ENCODE results near the gene RPS6KA5.
"Not testable (repeated sequence)": the region's sequence is repeated elsewhere in the genome, so short reads cannot be mapped to it uniquely, and the experiment has no call there.

Gene RPS6KA5

DNA sequence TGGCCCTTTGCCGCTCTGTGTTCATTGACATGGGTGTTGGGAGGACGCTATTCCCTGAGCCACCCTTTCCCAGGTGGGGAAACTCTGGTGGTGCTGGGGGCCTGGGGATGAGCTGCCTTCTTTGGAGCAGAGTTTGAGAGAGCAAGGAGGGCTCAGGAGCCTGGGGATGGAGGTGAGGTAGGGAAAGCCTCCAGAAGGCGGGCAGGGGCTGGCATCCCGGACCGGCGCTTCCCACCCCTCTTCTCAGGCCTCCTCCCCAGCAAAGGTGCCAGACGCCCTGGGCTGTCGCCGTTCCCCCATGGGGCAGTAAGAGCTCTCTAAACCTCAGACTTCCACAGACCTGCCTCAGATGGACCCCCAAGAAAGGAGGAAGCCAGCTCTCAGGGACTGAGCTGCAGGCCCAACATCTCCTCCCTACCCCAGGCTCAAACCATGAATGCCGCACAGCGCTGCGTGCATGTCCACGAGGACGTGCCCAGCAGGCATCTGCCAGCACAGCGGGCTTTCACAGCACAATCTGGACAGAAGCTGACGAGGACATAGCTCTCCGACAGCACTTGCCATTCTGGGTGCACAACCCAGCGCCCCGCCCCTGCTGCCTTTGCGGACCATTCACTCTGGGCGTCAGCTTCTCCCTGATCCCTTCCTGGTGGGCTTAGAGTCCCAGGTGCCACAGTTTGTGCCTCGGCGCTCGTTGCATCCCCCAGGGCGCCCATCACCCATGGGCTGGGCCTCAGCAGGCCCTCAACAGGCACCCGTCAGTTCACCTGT is 229.3 kb downstream of the RPS6KA5 start:
- DNase-seq (ENCODE audit: low read depth), result no peak

GRCh38 chr14:90829677-90830076 is 230.8 kb downstream of the RPS6KA5 start:
- no peak for DNase-seq (ENCODE audit: low read depth)

DNA sequence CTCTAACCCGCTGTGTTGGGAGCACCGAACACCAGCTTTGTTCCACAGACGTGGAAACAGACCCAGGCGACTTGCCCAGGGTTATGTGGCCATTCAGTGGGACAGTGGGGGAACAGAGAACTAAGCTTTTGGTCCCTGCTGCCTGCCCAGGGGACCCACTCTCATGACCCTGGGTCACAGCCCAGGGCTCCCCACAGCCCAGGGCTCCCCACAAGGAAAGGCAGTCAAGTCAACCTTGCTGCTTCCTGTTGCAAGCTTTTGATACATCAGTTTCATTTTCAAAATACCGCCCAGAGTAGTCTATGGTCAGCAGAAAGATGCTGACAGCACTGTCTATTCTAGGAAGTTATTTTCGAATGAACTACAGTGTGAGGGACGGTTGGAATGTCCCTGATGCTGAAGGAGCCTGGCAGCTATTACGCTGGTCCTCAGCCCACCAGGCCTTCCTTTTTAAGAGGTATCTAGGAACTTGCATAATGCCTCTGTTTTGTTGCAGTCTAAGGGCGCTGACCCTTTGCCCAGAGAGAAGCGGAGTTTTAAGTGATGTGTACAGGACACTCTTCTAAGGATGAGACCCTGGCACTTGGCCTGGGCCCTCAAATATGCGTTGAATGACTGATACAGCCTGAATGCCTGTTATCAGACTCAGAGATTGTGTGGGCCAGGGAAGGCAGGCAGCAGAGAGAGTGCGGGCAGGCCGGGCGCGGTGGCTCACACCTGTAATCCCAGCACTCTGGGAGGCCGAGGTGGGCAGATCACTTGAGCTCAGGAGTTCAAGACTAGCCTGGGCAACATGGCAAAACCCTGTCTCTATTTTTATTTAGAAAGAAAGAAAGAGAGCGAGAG is 231.6 kb downstream of the RPS6KA5 start:
- no peak for DNase-seq (ENCODE audit: low read depth)

DNA sequence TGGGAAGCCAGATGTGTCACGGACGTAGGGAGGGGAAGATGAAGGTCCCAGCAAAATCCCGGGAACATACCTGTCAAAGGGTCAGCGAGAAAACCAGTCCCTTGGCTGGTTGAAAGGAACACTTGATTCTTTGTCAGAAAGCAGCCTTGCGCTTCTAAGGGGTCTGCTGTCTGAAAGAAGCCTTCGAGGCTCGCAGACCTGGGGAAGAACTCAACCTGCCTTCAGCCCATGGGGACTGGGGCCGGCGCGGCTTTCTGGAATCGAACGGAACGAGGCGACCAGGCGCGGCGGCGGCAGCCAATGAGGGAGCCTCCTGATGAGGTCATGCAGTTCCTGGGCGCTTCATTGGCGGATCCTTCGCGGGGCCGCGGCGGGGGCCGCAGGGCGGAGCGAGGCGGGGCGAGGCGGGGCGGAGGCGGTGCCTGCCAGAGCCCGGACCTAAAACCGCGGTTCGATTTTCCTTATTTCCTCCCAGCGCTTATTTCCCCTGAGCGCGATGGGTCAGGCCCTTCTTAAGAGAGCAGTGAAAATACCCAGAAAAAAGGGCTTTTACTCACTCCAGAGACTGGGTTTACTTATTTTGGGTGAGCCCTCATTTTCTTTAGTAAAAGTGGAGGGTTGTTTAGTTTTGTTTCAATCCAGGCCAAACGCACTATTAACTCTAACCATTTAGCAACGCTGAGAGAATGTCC is 232.4 kb downstream of the RPS6KA5 start:
- DNase-seq (ENCODE audit: low read depth), result peak; percentile 81

GRCh38 chr14:90823542-90823941 is 236.9 kb downstream of the RPS6KA5 start:
- not testable (repeated sequence) for DNase-seq (ENCODE audit: low read depth)

GRCh38 chr14:90820958-90821357 is 239.5 kb downstream of the RPS6KA5 start:
- DNase-seq (ENCODE audit: low read depth), result peak; percentile 56

DNA sequence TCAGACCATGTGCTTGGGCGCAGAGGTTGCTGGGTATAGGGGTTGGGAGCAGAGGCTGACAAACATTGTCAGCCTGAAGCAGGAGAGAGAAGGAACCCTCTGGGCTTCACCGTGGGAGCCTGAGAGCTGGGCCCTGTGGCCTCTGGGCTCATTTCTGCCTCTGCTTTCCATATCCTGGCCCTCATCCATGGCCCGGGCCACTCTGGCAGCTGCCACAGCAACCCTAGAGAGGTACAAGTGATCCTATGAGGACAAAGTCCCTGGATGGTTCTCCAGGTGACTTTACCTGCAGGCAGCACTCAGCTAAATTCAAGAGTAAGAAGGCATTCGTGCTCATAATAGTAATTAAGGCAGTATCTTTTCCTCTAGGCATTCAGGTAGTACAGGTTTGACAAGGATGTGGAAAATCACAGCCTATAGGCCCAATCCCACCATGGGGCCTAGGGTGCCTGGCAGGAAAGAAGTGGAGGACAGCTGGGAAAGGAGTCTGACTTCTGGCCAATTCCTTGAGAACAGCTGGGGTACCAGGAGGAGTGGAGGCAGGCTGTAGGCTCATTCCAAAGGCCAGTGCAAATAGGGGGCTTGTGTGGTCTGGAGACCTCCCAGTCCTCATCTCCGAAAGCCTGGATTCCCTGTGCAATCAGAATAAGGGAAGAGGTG is 240.6 kb downstream of the RPS6KA5 start:
- no peak for DNase-seq (ENCODE audit: low read depth)

DNA sequence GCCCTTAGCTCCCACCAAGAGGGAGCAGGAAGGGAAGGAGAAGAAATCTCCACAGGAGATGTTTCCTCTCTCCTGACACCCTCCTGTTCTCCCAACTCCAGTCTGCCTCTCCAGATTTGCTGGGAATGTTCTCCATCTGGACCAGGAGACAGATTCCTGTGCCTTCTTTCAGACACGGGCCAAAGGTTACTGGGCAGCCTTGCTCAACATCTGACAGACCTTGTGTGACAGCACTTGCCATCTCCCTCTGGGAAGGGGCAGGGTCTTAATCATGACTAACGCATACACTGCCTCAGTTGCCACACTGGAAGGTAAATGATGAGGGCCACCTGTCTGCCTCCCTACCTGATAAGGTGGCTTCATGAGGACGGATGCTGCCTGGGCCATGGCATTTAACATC is 241.7 kb downstream of the RPS6KA5 start:
- DNase-seq (ENCODE audit: low read depth), result no peak

DNA sequence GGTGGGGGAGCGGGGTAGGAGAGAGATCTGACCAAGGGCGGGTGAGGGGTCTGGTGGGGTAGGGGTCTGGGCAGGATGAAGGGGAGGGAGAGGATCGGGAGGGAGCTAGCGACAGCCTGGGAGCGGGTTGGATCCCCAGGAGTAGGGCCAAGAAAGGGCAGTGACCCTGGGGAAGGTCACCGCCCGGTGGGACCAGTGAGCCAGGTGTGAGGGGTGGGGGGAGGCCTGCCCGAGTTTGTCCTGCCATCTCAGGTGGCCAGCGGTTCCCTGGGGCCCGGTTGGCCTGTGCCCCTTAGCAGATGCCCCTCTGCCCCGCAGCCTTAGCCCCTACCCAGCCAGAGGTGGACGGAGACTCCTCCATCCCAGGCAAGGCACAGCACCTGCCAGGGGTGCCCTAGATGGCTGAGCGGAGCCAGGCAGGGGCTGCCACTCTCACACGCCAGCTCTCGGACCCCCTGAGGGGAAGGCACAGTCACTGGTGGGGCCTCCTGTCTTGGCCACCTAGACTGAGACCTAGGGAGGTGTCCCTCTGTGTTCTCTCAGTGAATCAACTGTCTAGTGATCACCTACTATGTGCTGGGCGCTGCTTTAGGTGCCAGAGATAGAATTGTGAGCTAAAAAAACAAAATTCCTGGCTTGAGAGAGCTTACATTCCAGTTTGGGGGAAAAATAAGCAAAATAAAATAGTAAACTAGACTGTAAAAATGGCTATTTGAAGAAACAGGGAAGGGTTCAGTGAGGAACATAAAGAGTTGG is 243.6 kb downstream of the RPS6KA5 start:
- DNase-seq (ENCODE audit: low read depth), result no peak

GRCh38 chr14:90815822-90816662 is 244.4 kb downstream of the RPS6KA5 start, which contains the start of gene TTC7B:
TSS of gene TTC7B (minus strand) at chr14:90816430. CDS start at chr14:90816295, 135 bp downstream.
- DNase-seq (ENCODE audit: low read depth), result no peak

- DNase-seq (ENCODE audit: low read depth), result no peak
Measured at GRCh38 chr14:90815572-90815821, 244.9 kb downstream of the RPS6KA5 start.

- no peak for DNase-seq (ENCODE audit: low read depth)
Measured at GRCh38 chr14:90814806-90815571, 245.5 kb downstream of the RPS6KA5 start.

DNA sequence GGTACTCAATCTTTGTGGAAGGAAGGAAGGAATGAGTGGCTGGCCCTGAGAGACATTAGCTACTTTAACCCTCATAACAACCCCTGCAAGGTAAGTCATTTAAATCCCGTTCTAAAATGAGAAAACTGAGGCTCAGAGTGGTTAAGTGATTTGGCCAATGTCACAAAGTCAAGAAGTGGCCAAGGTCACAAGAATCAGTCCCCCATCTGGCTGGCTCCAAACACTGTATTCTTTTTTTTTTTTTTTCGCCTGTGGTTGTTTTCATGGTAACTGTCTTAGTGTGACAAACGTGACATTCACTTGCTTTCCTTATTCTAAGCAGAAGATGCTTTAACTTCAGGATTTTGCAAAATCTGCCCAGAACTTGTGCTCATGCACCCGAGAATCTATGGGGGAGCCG is 247.0 kb downstream of the RPS6KA5 start:
- no peak for DNase-seq (ENCODE audit: low read depth)

- no peak for DNase-seq (ENCODE audit: low read depth)
Measured at GRCh38 chr14:90812109-90812508, 248.3 kb downstream of the RPS6KA5 start.

- DNase-seq (ENCODE audit: low read depth), result no peak
Measured at GRCh38 chr14:90811641-90812040, 248.8 kb downstream of the RPS6KA5 start.

- no peak for DNase-seq (ENCODE audit: low read depth)
Measured at GRCh38 chr14:90810806-90811205, 249.6 kb downstream of the RPS6KA5 start.

GRCh38 chr14:90809530-90810312 is 250.7 kb downstream of the RPS6KA5 start:
- DNase-seq (ENCODE audit: low read depth), result no peak

- no peak for DNase-seq (ENCODE audit: low read depth)
Measured at GRCh38 chr14:90808759-90809529, 251.5 kb downstream of the RPS6KA5 start.

All from T-helper 22 cell (primary cell).